Raji (cell line): ENCODE data around the gene UNC119.

ENCODE experiments used
- POLR2A ChIP-seq: IDR thresholded peaks from 2 replicates; pipeline ENCODE4 v1.6.1; 2011; ENCODE audit warnings: low read depth, low read length, control low read depth; ENCODE audit not compliant: insufficient read depth

Gene UNC119

DNA sequence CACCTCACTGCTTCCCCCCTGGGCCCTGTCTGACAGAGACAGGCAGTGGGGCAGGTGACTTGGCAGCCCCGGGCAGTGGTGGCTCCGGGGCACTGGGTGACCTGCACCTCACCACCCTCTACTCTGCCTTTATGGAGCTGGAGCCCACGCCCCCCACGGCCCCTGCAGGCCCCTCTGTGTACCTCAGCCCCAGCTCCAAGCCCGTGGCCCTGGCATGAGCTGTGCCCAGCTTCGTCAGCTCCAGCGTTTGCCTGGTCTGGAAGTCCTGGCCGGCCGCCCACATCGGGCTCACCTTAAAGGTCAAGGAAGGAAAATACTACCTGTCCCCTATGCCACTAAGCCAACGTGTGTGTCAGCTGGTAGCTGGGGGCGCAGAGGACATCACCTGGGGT, 15.2 kb downstream of the UNC119 start:
- no peak for TF ChIP-seq POLR2A

DNA sequence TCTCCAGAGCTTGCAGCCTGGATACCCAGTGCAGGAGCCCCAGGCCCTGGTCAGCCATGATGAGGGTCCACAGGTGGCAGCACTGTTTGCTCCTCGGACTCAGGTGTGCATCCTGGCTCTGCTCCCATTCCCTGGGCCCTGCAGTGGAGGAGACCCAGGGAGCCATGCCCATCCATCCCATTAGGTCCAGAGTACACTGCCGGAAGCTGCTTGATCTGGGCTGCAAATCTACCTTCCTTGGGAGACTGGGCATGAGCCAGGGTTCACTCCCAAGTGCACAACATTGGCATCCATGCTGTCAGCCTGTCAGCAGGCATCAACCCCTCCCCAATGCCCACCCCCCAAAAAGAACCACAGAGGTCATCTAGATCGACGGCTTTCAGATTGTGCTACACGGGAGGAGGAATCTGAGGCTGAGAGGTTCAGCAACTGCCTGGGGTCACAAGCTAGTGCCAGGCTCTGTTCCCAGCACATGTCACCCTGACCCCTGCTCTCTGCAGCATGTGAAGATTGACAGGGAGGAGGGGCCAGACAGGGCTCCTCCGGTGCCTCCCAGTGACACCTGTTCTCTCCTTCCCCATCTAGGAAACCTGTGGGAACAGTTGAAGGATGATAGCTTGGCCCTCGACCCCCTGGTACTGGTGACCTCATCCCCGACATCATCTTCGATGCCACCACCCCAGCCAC, 15.7 kb downstream of the UNC119 start:
- TF ChIP-seq POLR2A, result no peak

DNA sequence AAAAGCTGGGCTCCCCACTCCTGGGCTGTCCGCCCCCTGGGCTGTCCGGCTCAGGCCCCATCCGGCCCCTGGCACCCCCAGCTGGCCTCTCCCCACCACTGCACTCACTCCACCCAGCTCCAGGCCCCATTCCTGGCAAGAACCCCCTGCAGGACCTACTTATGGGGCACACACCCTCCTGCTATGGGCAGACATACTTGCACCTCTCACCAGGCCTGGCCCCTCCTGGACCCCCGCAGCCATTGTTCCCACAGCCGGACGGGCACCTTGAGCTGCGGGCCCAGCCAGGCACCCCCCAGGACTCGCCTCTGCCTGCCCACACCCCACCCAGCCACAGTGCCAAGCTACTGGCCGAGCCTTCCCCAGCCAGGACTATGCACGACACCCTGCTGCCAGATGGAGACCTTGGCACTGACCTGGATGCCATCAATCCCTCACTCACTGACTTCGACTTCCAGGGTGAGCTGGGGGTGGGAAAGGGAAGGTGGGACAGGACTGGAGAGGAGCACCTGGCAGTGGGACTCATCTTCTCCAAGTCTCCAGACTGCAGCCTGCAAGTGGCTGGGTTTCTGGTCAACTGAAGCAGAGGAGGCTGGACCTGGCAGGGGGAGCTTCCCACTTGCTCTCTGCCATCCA, 17.6 kb downstream of the UNC119 start:
- no peak for TF ChIP-seq POLR2A

DNA sequence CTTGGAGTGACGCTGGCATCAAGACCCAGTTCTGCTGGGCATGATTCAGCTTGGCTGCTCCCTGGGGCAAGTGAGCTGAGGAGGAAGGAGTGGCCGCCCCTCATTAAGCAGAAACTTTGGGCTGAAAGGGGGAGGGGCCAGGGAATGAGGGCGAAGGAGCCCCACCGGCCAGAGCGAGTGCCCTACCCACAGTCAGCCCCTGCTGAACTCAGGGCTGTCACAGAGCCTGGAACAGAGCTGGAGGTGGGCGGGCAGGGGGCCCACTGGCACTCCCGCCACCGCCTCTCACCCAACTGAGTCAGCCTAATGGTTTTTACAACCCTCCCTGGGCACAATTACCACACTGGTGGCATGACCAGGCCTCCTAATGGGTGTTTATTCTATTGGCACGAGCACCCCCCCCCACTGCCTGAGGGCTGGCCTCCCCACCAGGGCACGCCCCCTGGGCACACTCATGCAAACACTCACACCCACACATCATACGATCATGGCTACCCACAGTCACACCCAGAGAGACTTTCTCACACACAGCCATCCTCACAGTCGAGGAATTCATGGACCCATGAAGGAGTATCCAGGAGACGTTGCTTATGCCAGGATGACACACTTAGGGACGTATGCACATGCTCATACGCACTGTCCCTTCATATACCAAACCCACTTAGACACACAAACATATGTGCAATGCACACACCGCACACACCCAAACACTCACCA, 19.2 kb downstream of the UNC119 start:
- TF ChIP-seq POLR2A, result no peak

DNA sequence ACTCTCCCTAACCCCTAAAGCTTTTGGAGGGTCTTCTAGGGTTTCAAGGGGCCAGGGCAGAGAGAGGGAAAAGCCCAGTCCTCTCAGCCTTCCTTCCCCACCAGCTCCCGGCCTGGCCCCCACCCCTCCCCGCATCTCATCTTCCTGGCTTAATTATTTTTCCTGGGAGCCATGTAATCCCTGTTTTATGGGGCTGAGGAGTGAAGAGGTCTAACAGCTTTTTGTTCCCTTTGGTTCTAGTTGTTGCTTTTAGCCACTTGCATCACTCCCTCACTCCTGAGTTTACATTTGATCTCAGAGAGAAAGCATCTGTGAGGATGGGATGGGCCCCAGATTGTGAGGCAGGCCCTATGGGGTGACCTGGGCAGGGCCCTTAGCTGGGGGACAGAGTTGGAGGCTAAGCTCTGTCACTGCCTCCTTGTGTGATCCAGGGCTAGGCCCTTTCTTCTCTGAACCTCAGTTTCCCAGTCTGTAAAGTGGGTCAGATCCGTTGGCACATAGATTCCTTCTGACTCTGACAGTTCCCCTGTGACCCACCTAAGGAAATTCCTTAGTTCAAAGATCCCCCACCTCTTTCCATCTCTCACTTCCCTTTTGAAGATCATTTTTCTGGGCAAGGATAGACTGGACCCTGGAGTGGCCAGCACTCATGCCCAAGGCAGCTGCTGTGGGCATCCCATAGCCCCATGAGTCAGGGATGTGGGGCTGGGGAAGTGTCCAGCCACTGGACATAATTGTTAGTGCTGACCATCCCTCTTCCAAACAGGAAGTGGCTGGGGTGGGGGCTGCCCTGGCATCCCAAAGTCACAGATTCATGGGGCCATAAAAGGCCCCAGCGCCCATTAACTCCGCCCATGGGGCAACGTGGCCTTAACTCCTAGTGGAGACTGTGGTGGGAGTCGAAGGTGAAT, 20.1 kb downstream of the UNC119 start:
- no peak for TF ChIP-seq POLR2A

- no peak for TF ChIP-seq POLR2A
These were observed 21.5 kb downstream of the UNC119 start for GRCh38 chr17:28530926-28531325.

DNA sequence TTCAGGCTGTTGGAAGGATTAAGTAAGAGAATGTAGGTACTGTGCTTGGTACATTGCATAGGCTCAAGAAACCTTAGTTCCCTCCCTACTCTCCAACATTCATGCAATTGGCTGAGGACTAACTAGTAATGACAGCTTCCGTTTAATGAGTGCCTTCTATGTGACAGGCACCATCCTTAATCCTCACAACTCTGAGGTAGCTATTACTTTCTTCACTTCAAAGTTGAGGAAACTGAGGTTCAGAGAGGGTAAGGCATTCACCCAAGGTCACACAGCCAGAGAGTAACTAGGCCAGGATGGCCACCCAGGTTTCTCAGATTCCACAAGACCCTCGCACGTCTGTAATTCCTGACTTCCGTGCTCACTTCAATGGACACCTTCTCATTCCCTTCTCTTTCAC, 22.2 kb downstream of the UNC119 start:
- no peak for TF ChIP-seq POLR2A

DNA sequence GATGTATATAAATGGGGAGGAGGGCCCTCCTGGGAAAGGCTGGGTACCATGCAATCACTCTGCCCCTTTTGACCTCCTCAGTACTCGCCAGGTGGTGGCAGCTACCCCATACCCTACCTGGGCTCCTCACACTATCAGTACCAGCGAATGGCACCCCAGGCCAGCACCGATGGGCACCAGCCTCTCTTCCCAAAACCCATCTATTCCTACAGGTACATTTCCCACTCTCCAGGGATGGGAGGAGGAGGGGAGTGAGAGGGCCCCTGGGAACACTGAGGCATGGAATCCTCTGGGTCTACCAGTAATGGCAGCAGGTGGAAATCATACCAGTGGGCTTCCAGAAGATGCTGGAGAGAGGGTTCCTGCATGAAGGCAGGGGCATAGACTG, 23.4 kb downstream of the UNC119 start:
- no peak for TF ChIP-seq POLR2A

GRCh38 chr17:28528327-28529012, 24.0 kb downstream of the UNC119 start:
- TF ChIP-seq POLR2A, result no peak

DNA sequence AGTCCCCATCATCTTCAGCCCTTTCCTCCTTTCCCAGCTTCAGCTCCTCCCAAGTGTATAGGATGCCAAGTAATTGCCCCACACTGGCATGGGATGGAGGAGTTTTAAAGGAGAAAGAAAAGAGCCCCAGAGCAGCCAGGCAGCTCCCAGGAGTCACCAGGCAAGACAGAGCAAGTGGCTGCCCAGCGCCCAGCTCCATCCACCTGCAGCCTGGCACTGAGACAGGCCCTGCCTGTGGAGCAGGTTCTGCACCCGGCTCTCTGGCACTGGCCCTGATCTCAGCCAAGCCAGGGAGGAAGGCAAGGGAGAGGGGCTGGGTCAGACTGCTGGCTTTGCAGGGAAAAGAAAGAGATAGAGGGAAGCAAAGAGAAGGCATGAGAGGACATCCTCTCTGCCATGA, 24.6 kb downstream of the UNC119 start:
- TF ChIP-seq POLR2A, result no peak

GRCh38 chr17:28527181-28527681, 25.2 kb downstream of the UNC119 start:
- TF ChIP-seq POLR2A, result no peak

- no peak for TF ChIP-seq POLR2A
These were observed 26.0 kb downstream of the UNC119 start for GRCh38 chr17:28526381-28526780.

- no peak for TF ChIP-seq POLR2A
These were observed 27.7 kb downstream of the UNC119 start for GRCh38 chr17:28524476-28525424.
